Loucy (cell line): ENCODE results near the gene PARK7.

Experiments used
- H2AFZ ChIP-seq: fragments of 200-600 bp; sonication (generic); 2 replicates; pipeline ENCODE4 v1.6.0; 2016; ENCODE audit warnings: antibody characterized with exemption, mild to moderate bottlenecking, low read length, moderate library complexity
- H3F3A ChIP-seq: fragments of 200-600 bp; 2 replicates; pipeline ENCODE4 v1.6.0; 2016; ENCODE audit warnings: antibody characterized with exemption, low read depth, mild to moderate bottlenecking
- H3K27me3 ChIP-seq: fragments of 200-600 bp; sonication (generic); 2 replicates; pipeline ENCODE4 v1.6.1; 2014; ENCODE audit warnings: low read length, mild to moderate bottlenecking; ENCODE audit not compliant: insufficient read depth, poor library complexity, severe bottlenecking
- H3K36me3 ChIP-seq: fragments of 200-600 bp; sonication (generic); 2 replicates; pipeline ENCODE4 v1.6.1; 2016; ENCODE audit warnings: low read length; ENCODE audit not compliant: insufficient read depth
- H3K4me1 ChIP-seq: fragments of 200-600 bp; sonication (generic); 2 replicates; pipeline ENCODE4 v1.5.1; 2014; ENCODE audit warnings: low read length, mild to moderate bottlenecking; ENCODE audit not compliant: insufficient read depth, poor library complexity, severe bottlenecking
- H3K4me2 ChIP-seq: fragments of 200-600 bp; sonication (generic); 2 replicates; pipeline ENCODE4 v1.6.0; 2014; ENCODE audit warnings: antibody characterized with exemption, low read length, low read depth, mild to moderate bottlenecking; ENCODE audit not compliant: poor library complexity, severe bottlenecking
- H3K4me3 ChIP-seq: fragments of 200-600 bp; sonication (generic); 2 replicates; pipeline ENCODE4 v1.5.1; 2014; ENCODE audit warnings: low read length, mild to moderate bottlenecking, mixed read lengths; ENCODE audit not compliant: poor library complexity, severe bottlenecking
- H3K79me2 ChIP-seq: fragments of 200-600 bp; sonication (generic); 2 replicates; pipeline ENCODE4 v1.6.1; 2014; ENCODE audit warnings: low read length; ENCODE audit not compliant: insufficient read depth
- H3K9ac ChIP-seq: fragments of 200-600 bp; sonication (generic); 2 replicates; pipeline ENCODE4 v1.6.0; 2014; ENCODE audit warnings: mild to moderate bottlenecking, low read depth, low read length, moderate library complexity; ENCODE audit not compliant: poor library complexity, severe bottlenecking
- H3K9me2 ChIP-seq: fragments of 200-600 bp; sonication (generic); replicated peaks from 2 replicates; pipeline ENCODE4 v1.6.1; 2016; ENCODE audit warnings: low read depth, low read length, mixed read lengths
- H3K9me3 ChIP-seq: fragments of 200-600 bp; sonication (generic); 2 replicates; pipeline ENCODE4 v1.6.1; 2014; ENCODE audit warnings: mild to moderate bottlenecking, antibody characterized with exemption, low read length, low read depth; ENCODE audit not compliant: insufficient read depth
- H4K20me1 ChIP-seq: fragments of 200-600 bp; sonication (generic); 2 replicates; pipeline ENCODE4 v1.6.0; 2014; ENCODE audit warnings: antibody characterized with exemption, low read length, mild to moderate bottlenecking; ENCODE audit not compliant: insufficient read depth, poor library complexity, severe bottlenecking
- EZH2phosphoT487 ChIP-seq: fragments of 200-600 bp; IDR thresholded peaks from 2 replicates; pipeline ENCODE4 v1.6.1; 2018; ENCODE audit warnings: antibody characterized with exemption, mild to moderate bottlenecking, moderate library complexity, borderline replicate concordance
- TF ChIP-seq, protein P1 (sequence below): fragments of 200-600 bp; sonication (generic); conservative IDR thresholded peaks from 2 replicates; pipeline ENCODE4 v1.5.1; 2014; ENCODE audit warnings: mild to moderate bottlenecking, antibody characterized with exemption, low read length

The PARK7 gene

DNA sequence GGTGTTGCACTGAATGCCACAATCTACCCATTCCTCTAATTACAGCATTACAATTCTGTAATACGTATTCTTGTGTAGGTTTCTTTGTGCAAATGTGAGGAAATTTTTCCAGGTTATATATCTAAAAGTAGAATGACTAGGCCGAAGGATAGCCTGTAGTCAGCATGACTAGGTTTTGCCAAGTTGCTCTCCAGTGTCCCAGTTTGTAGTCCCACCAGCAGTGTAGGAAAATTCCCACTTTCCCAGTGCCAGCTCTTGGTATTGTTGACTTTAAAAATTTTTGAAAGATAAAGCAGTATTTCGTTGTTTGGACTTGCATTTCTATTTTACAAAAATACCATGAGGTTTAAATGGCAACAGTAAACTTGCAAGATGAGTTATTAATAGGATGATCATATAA, 3.0 kb downstream of the PARK7 start:
- Histone ChIP-seq H3K9me2 (no peaks in the 10 kb centered on the region), H3K79me2 (peaks cover 85% of the 10 kb centered on the region), H3K9me3 (no peaks in the 10 kb centered on the region), H3K4me3 (peak overlapping the region; percentile 42), H3K4me2 (peak overlapping the region; percentile 96), H3K4me1 (peaks cover 46% of the 10 kb centered on the region), H3F3A (no peaks in the 10 kb centered on the region), H2AFZ (no peak overlapping the region), H4K20me1 (peaks cover 20% of the 10 kb centered on the region), H3K27me3 (no peaks in the 10 kb centered on the region), H3K36me3 (peaks cover 25% of the 10 kb centered on the region), H3K9ac (peak overlapping the region; percentile 22)
- no peak for TF ChIP-seq EZH2phosphoT487

DNA sequence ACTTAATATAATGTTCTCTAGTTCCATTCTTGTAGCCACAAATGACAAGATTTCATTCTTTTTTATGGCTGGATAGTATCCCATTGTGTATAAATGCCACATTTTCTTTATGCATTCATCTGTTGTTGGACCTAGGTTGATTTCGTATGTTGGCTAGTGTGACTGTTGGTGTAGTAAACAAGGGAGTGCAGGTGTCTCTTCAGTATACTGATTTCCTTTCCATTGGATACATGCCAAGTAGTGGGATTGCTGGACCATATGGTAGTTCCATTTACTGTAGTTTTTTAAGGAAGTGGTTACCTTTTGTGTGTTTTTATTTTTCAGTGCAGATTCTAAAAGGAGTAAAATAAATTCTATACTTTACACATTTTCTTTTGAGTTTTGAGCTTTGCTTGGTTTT, 5.7 kb downstream of the PARK7 start:
- Histone ChIP-seq H3K4me3 (peak overlapping the region; percentile 11), H3K4me1 (peaks cover 36% of the 10 kb centered on the region), H2AFZ (no peak overlapping the region), H3K4me2 (peak overlapping the region; percentile 53), H3F3A (no peaks in the 10 kb centered on the region), H3K36me3 (peaks cover 49% of the 10 kb centered on the region), H3K27me3 (no peaks in the 10 kb centered on the region), H4K20me1 (peaks cover 20% of the 10 kb centered on the region), H3K79me2 (peaks cover 70% of the 10 kb centered on the region), H3K9me2 (no peaks in the 10 kb centered on the region), H3K9ac (no peak overlapping the region), H3K9me3 (no peaks in the 10 kb centered on the region)
- TF ChIP-seq, protein P1, sequence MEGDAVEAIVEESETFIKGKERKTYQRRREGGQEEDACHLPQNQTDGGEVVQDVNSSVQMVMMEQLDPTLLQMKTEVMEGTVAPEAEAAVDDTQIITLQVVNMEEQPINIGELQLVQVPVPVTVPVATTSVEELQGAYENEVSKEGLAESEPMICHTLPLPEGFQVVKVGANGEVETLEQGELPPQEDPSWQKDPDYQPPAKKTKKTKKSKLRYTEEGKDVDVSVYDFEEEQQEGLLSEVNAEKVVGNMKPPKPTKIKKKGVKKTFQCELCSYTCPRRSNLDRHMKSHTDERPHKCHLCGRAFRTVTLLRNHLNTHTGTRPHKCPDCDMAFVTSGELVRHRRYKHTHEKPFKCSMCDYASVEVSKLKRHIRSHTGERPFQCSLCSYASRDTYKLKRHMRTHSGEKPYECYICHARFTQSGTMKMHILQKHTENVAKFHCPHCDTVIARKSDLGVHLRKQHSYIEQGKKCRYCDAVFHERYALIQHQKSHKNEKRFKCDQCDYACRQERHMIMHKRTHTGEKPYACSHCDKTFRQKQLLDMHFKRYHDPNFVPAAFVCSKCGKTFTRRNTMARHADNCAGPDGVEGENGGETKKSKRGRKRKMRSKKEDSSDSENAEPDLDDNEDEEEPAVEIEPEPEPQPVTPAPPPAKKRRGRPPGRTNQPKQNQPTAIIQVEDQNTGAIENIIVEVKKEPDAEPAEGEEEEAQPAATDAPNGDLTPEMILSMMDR: no peak
- no peak for TF ChIP-seq EZH2phosphoT487

DNA sequence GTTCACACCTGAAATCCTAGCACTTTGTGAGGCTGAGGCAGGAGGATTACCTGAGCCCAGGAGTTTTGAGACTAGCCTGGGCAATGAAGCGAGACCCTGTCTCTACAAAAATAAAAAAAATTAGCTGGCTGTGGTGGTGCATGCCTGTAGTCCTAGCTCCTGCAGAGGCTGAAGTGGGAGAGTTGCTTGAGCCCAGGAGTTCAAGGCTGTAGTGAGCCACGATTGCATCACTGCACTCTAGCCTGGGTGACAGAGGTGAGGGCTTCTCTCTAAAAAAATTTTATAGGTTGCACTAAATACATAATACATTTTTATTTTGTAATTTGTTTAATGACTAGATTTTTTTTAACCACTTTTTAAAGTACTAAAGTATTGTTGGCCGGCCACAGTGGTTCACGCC, 6.1 kb downstream of the PARK7 start:
- peaks cover 15% of the 10 kb centered on the region for H4K20me1 ChIP-seq
- H3K4me3 ChIP-seq: peak overlapping the region; percentile 11
- no peaks in the 10 kb centered on the region for H3F3A ChIP-seq
- H3K79me2 ChIP-seq: peaks cover 65% of the 10 kb centered on the region
- H3K4me1 ChIP-seq: peaks cover 31% of the 10 kb centered on the region
- no peaks in the 10 kb centered on the region for H3K9me2 ChIP-seq
- no peaks in the 10 kb centered on the region for H3K9me3 ChIP-seq
- no peaks in the 10 kb centered on the region for H3K27me3 ChIP-seq
- no peak overlapping the region for H3K9ac ChIP-seq
- peak overlapping the region; percentile 53 for H3K4me2 ChIP-seq
- H3K36me3 ChIP-seq: peaks cover 52% of the 10 kb centered on the region
- TF ChIP-seq EZH2phosphoT487: no peak
- TF ChIP-seq, protein P1: no peak
- H2AFZ ChIP-seq: no peak overlapping the region

DNA sequence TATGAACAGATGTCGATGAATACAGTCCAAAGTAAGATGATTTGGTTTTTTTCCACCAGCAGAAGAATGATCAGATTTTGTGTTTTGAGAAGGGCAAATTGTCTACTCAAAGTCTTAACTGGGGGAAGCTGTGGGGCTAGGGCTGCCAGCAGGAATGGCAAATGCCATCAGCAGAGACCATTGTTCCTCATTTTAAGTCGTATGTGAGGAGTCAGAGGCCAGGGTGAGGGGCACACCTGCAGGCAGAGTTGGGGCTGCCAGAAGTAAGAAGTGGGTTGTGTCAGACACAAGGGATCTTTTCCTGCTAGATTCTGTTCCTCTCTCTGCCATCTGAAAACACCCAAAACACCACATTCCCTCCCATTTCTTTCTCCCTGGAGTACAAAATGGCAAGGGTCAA, 8.7 kb downstream of the PARK7 start:
- no peak overlapping the region for H2AFZ ChIP-seq
- peaks cover 6% of the 10 kb centered on the region for H4K20me1 ChIP-seq
- no peaks in the 10 kb centered on the region for H3F3A ChIP-seq
- H3K4me2 ChIP-seq: no peak overlapping the region
- H3K4me3 ChIP-seq: no peak overlapping the region
- H3K36me3 ChIP-seq: peaks cover 57% of the 10 kb centered on the region
- TF ChIP-seq, protein P1: no peak
- TF ChIP-seq EZH2phosphoT487: no peak
- no peaks in the 10 kb centered on the region for H3K9me3 ChIP-seq
- H3K27me3 ChIP-seq: no peaks in the 10 kb centered on the region
- H3K79me2 ChIP-seq: peaks cover 39% of the 10 kb centered on the region
- H3K9ac ChIP-seq: no peak overlapping the region
- peaks cover 16% of the 10 kb centered on the region for H3K4me1 ChIP-seq
- H3K9me2 ChIP-seq: no peaks in the 10 kb centered on the region
